Neural cell (in vitro differentiated cells): ENCODE results near the gene UQCRC1.

Source experiments
- EP300 ChIP-seq: fragments of 450-650 bp; conservative IDR thresholded peaks from 2 replicates; pipeline ENCODE4 v1.6.1; 2014; ENCODE audit warnings: antibody characterized with exemption, mild to moderate bottlenecking, moderate library complexity; ENCODE audit not compliant: poor library complexity, severe bottlenecking
- EZH2 ChIP-seq: fragments of 200-600, 300-800 bp; shearing (Covaris generic), sonication (generic); IDR thresholded peaks from 2 replicates; pipeline ENCODE4 v1.6.1; 2014; ENCODE audit warnings: antibody characterized with exemption, low read length, borderline replicate concordance, mild to moderate bottlenecking; ENCODE audit not compliant: insufficient read depth, poor library complexity, severe bottlenecking
- MXI1 ChIP-seq: fragments of 450-650 bp; conservative IDR thresholded peaks from 2 replicates; pipeline ENCODE4 v1.6.1; 2014; ENCODE audit warnings: antibody characterized with exemption, mild to moderate bottlenecking; ENCODE audit not compliant: poor library complexity, severe bottlenecking
- POLR2AphosphoS5 ChIP-seq: IDR thresholded peaks from 2 replicates; pipeline ENCODE4 v1.6.1; 2012
- RAD21 ChIP-seq: fragments of 450-650 bp; conservative IDR thresholded peaks from 2 replicates; pipeline ENCODE4 v1.6.1; 2014; ENCODE audit warnings: antibody characterized with exemption, mild to moderate bottlenecking, moderate library complexity
- SMC3 ChIP-seq: fragments of 450-650 bp; conservative IDR thresholded peaks from 2 replicates; pipeline ENCODE4 v1.6.1; 2014; ENCODE audit warnings: antibody characterized with exemption, mild to moderate bottlenecking, moderate library complexity; ENCODE audit not compliant: poor library complexity
- TAF1 ChIP-seq: IDR thresholded peaks from 2 replicates; pipeline ENCODE4 v1.6.1; 2012; ENCODE audit warnings: low read depth
- TF ChIP-seq, protein P1 (sequence below): fragments of 450-650 bp; IDR thresholded peaks from 2 replicates; pipeline ENCODE4 v1.5.1; 2014; ENCODE audit warnings: antibody characterized with exemption, mild to moderate bottlenecking, moderate library complexity; ENCODE audit not compliant: poor library complexity, severe bottlenecking
- TF ChIP-seq, protein P2 (sequence below): IDR thresholded peaks from 2 replicates; pipeline ENCODE4 v1.6.1; 2012; ENCODE audit warnings: borderline replicate concordance

DNA sequence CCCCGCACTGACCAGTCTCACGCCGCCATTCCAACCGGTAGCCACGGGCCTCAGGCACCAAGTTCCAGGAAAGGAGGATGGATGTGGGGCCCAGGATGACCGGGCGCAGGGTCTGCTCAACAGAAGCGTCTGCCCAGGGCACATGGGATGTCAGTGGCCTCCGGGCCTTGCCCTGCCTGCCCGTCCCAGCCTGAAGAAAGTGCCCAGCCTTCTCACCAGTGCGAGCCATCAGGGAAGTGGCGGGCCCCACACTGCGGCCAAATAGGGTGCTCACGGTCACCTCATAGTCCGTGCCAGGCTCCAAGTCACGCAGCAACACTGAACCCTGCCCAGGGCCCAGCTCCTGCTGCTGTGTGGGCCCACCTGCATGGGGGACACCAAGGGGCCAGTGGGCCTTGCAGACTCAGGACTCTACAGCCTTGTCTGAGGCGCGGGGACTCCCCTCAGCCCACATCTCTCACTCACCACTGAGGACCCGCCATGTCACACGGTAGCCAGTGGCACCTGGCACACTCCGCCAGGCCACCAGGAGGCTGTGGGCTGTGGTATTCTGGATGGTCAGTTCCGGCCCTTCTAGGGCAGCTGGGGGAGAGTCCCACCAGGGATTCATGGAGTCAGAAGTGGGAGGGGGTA is 17.4 kb downstream of the UQCRC1 start:
- TF ChIP-seq, protein P1, sequence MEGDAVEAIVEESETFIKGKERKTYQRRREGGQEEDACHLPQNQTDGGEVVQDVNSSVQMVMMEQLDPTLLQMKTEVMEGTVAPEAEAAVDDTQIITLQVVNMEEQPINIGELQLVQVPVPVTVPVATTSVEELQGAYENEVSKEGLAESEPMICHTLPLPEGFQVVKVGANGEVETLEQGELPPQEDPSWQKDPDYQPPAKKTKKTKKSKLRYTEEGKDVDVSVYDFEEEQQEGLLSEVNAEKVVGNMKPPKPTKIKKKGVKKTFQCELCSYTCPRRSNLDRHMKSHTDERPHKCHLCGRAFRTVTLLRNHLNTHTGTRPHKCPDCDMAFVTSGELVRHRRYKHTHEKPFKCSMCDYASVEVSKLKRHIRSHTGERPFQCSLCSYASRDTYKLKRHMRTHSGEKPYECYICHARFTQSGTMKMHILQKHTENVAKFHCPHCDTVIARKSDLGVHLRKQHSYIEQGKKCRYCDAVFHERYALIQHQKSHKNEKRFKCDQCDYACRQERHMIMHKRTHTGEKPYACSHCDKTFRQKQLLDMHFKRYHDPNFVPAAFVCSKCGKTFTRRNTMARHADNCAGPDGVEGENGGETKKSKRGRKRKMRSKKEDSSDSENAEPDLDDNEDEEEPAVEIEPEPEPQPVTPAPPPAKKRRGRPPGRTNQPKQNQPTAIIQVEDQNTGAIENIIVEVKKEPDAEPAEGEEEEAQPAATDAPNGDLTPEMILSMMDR, result no peak
- TF ChIP-seq EZH2 (no peak), SMC3 (no peak), POLR2AphosphoS5 (no peak), RAD21 (no peak), EP300 (no peak), TAF1 (no peak), MXI1 (no peak)
- TF ChIP-seq, protein P2, sequence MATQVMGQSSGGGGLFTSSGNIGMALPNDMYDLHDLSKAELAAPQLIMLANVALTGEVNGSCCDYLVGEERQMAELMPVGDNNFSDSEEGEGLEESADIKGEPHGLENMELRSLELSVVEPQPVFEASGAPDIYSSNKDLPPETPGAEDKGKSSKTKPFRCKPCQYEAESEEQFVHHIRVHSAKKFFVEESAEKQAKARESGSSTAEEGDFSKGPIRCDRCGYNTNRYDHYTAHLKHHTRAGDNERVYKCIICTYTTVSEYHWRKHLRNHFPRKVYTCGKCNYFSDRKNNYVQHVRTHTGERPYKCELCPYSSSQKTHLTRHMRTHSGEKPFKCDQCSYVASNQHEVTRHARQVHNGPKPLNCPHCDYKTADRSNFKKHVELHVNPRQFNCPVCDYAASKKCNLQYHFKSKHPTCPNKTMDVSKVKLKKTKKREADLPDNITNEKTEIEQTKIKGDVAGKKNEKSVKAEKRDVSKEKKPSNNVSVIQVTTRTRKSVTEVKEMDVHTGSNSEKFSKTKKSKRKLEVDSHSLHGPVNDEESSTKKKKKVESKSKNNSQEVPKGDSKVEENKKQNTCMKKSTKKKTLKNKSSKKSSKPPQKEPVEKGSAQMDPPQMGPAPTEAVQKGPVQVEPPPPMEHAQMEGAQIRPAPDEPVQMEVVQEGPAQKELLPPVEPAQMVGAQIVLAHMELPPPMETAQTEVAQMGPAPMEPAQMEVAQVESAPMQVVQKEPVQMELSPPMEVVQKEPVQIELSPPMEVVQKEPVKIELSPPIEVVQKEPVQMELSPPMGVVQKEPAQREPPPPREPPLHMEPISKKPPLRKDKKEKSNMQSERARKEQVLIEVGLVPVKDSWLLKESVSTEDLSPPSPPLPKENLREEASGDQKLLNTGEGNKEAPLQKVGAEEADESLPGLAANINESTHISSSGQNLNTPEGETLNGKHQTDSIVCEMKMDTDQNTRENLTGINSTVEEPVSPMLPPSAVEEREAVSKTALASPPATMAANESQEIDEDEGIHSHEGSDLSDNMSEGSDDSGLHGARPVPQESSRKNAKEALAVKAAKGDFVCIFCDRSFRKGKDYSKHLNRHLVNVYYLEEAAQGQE, result no peak
